ENCODE data around the gene GRIP2.

DNA sequence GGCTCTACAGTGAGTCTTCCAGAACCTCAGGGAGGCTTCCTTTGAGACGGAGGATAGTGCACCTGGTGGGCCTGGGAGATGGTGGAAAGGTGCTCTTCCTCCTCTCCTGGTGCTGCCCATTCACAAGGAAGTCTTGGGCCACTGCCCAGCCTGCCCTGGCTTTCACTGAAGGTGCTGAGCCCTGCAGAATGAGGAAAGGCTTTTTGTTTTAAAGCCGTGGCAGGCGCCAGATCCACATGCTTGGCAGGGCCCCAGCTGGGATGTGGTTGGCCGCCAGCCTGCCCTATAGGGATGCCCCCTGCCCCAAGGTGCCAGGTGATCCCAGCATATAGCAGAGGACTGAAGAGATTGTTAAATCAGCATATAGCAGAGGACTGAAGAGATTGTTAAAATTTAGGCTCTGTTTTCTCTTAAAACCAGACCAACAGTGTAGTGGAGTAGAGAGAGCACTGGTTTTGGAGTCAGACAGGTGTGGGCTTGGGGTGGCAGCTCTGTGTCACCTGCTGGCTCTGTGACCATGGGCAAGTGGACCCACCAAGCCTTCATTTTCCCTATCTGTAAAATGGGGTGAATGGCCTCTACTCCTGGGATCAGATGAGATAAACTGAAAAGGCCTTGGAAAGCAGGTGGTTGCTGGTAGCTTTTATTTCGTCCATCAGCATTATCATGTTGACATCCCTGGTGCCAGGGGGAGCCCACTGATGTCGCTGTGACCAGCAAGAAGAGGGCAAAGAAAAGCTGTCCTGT lies 84.4 kb downstream of the GRIP2 start:
- TF ChIP-seq FOXM1 (IDR thresholded peaks at IDR 0.05; ENCODE audit: borderline replicate concordance), result no peak
- no peak for TF ChIP-seq SUZ12 (IDR thresholded peaks at IDR 0.05)
